GM23248 (cell line): ENCODE results near the gene TUBA1B. TPM values are rescaled to one million over a fixed set of nuclear protein-coding genes. Genes with fewer than 3 reads are reported as not detected.

Source experiments
- DNase-seq: peaks from one replicate; pipeline ENCODE4 v3.0.0-alpha.2; 2015
- H2AFZ ChIP-seq: fragments of 200-600 bp; sonication (generic); 2 replicates; pipeline ENCODE4 v1.6.1; 2016; ENCODE audit warnings: antibody characterized with exemption
- H3F3A ChIP-seq: fragments of 200-600 bp; sonication (generic); 2 replicates; pipeline ENCODE4 v1.6.1; 2016; ENCODE audit warnings: mild to moderate bottlenecking, antibody characterized with exemption, mixed run types; ENCODE audit not compliant: insufficient read depth
- H3K27ac ChIP-seq: fragments of 200-600 bp; sonication (generic); 2 replicates; pipeline ENCODE4 v1.5.1; 2016; ENCODE audit warnings: mild to moderate bottlenecking
- H3K27me3 ChIP-seq: fragments of 200-600 bp; sonication (generic); replicated peaks from 2 replicates; pipeline ENCODE4 v1.6.1; 2016; ENCODE audit warnings: mild to moderate bottlenecking; ENCODE audit not compliant: insufficient read depth
- H3K36me3 ChIP-seq: fragments of 200-600 bp; sonication (generic); 2 replicates; pipeline ENCODE4 v1.6.1; 2016; ENCODE audit warnings: low read depth, mild to moderate bottlenecking
- H3K4me1 ChIP-seq: fragments of 200-600 bp; sonication (generic); 2 replicates; pipeline ENCODE4 v1.6.1; 2016; ENCODE audit warnings: mild to moderate bottlenecking; ENCODE audit not compliant: insufficient read depth
- H3K4me2 ChIP-seq: fragments of 200-600 bp; sonication (generic); one replicate; pipeline ENCODE4 v1.6.1; 2016; ENCODE audit warnings: mild to moderate bottlenecking; ENCODE audit not compliant: unreplicated experiment
- H3K4me3 ChIP-seq: fragments of 200-600 bp; sonication (generic); 2 replicates; pipeline ENCODE4 v1.5.1; 2016; ENCODE audit warnings: mild to moderate bottlenecking
- H3K79me2 ChIP-seq: fragments of 200-600 bp; sonication (generic); 2 replicates; pipeline ENCODE4 v1.6.1; 2016; ENCODE audit warnings: mild to moderate bottlenecking; ENCODE audit not compliant: insufficient read depth
- H3K9ac ChIP-seq: fragments of 200-600 bp; sonication (generic); 2 replicates; pipeline ENCODE4 v1.6.1; 2016; ENCODE audit warnings: mild to moderate bottlenecking
- H3K9me2 ChIP-seq: fragments of 200-600 bp; sonication (generic); 2 replicates; pipeline ENCODE4 v1.6.1; 2016; ENCODE audit warnings: mixed run types, mild to moderate bottlenecking, moderate library complexity; ENCODE audit not compliant: insufficient read depth
- H3K9me3 ChIP-seq: fragments of 200-600 bp; sonication (generic); one replicate; pipeline ENCODE4 v1.6.1; 2017; ENCODE audit warnings: low read depth
- H4K20me1 ChIP-seq: fragments of 200-600 bp; sonication (generic); 2 replicates; pipeline ENCODE4 v1.6.0; 2016; ENCODE audit not compliant: insufficient read depth
- EZH2 ChIP-seq: fragments of 200-600 bp; sonication (generic); IDR thresholded peaks from 2 replicates; pipeline ENCODE4 v1.6.1; 2018; ENCODE audit warnings: antibody characterized with exemption, mild to moderate bottlenecking; ENCODE audit not compliant: insufficient read depth, poor library complexity, severe bottlenecking
- EZH2phosphoT487 ChIP-seq: fragments of 200-600 bp; sonication (generic); IDR thresholded peaks from 2 replicates; pipeline ENCODE4 v1.6.1; 2018; ENCODE audit warnings: antibody characterized with exemption, moderate library complexity, mild to moderate bottlenecking, low read depth; ENCODE audit not compliant: insufficient read depth
- WGBS, 2 experiments: methylation state at CpG; one replicate each; pipeline ENCODE4 v1.1.6; 2015 to 2017; ENCODE audit warnings: low lambda C conversion rate in 2 of 2, low coverage in 1 of 2; ENCODE audit errors: missing lambda C conversion rate in 2 of 2; 5-methylcytosine and 5-hydroxymethylcytosine counted together
- in situ Hi-C: fragments of 300-500 bp; cut with MboI; formaldehyde crosslinking; loops from 2 replicates; pipeline ENCODE4 v1.15.0; 2020
- polyA plus RNA-seq: library from polyadenylated mRNA; unstranded; fragments of >200 nt; fragmentation: Nextera tagmentation; extraction: Ambion mirVana; gene quantifications from 2 replicates; pipeline ENCODE4 v1.2.1, GENCODE V29; 2016
- total RNA-seq: library from RNA; depleted of rRNA; stranded (reverse); fragments of >200 nt; shearing (Covaris generic); gene quantifications from 2 replicates; pipeline ENCODE4 v1.2.3, GENCODE V29; 2014

Gene TUBA1B
- total and polyA plus RNA-seq, 2 experiments from 2014 or later, result 1,195 to 1,776 TPM

DNA sequence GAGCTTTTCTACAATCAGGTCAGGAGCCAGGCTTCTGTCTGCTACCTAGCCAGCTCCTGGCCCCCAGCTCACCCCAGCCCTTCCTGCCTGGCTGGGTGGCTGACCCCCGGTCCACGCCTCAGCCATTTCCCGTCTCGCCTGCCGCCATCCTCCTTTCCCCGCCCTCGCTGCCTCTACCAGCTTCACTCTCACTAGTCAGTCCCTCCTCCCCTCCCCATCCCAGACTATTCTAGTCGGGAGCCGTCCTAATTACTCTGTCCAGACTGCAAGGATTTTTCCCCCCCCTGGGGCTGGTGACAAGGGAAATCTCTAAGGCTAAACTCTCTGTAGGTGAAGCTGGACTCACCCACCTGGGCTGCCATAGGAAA lies 37.4 kb downstream of the TUBA1B start:
- Histone ChIP-seq H3K9ac (no peak overlapping the region), H3K79me2 (no peaks in the 10 kb centered on the region), H3K27me3 (peaks cover 19% of the 10 kb centered on the region), H4K20me1 (no peaks in the 10 kb centered on the region), H3K9me2 (no peaks in the 10 kb centered on the region), H3K36me3 (peaks cover 3% of the 10 kb centered on the region; the same call in 1 of the 2 replicates), H3F3A (peaks cover 16% of the 10 kb centered on the region; the same call in 1 of the 2 replicates), H2AFZ (no peak overlapping the region), H3K9me3 (no peaks in the 10 kb centered on the region), H3K27ac (no peak overlapping the region), H3K4me1 (peaks cover 14% of the 10 kb centered on the region; the same call in 1 of the 2 replicates), H3K4me3 (0 out of 2 replicates have a peak overlapping the region, but pooled peaks have one; percentile 11), H3K4me2 (peak overlapping the region; percentile 37)
- no peak for TF ChIP-seq EZH2phosphoT487
- no peak for TF ChIP-seq EZH2
- no peak for DNase-seq
- 8 to 11% methylated on average over 7 to 9 of the region's 9 CpGs for WGBS, 2 experiments
- in situ Hi-C loops, result loop anchor here (10.0 kb wide), 1 partner anchor 141 kb away; no protein-coding TSS in a partner anchor

GRCh38 chr12:49092816-49093406 lies 38.3 kb downstream of the TUBA1B start:
- no peak for TF ChIP-seq EZH2
- TF ChIP-seq EZH2phosphoT487, result no peak
- in situ Hi-C loops, result loop anchor here (10.0 kb wide), 1 partner anchor 142 kb away; no protein-coding TSS in a partner anchor
- Histone ChIP-seq H3K27ac (no peak overlapping the region), H3K4me2 (peak overlapping the region; percentile 87), H3K4me3 (no peak overlapping the region), H3K4me1 (peaks cover 14% of the 10 kb centered on the region; the same call in 1 of the 2 replicates), H3K9ac (no peak overlapping the region), H3K79me2 (no peaks in the 10 kb centered on the region), H2AFZ (no peak overlapping the region), H4K20me1 (no peaks in the 10 kb centered on the region), H3K9me2 (no peaks in the 10 kb centered on the region), H3K9me3 (no peaks in the 10 kb centered on the region), H3K27me3 (peaks cover 19% of the 10 kb centered on the region), H3F3A (peaks cover 16% of the 10 kb centered on the region; the same call in 1 of the 2 replicates), H3K36me3 (no peaks in the 10 kb centered on the region)
- no peak for DNase-seq
- 43 to 49% methylated on average over 4 of the region's 4 CpGs for WGBS, 2 experiments

DNA sequence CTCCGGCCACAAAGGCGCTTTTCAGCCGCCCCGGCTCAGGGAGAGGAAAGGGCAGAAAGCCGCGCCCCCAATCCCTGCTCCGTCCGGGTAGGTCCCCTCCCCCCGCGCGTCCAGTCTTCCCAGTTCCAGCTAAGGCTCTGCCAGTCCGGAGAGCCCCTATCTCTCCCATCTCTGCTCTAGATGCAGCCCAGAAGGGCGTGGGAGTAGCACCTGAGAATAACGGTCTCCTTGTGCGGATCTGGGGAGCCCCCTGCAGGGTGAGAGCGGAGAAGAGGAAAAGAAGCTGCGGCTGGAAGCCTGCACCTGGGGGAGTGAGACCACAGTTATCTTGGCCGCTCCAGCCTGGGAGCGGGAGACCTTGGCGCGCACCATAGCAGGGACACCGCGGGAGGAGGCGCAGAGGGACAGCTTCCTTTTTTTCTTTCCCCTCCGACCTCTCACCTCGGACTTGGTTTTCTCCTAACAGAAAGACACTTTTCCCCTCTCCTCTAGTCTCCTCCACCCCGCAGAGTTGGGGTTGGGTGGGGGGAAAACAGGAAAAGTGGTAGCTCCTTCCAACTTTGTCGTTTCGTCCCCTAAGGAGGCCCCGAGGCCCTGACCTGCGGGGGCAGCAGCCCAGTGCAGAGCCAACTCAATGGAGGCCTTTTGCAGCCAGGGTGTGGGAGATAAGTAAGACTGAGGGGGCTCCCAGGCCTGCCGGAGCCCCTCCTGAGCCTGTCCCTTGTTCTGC lies 38.9 kb downstream of the TUBA1B start:
- Histone ChIP-seq H3K4me1 (peaks cover 14% of the 10 kb centered on the region; the same call in 1 of the 2 replicates), H3K4me3 (peak overlapping the region; percentile 68), H3K9ac (no peak overlapping the region), H3K27ac (no peak overlapping the region), H3K9me2 (no peaks in the 10 kb centered on the region), H3K4me2 (peak overlapping the region; percentile 87), H3K9me3 (no peaks in the 10 kb centered on the region), H3K79me2 (no peaks in the 10 kb centered on the region), H3K36me3 (no peaks in the 10 kb centered on the region), H2AFZ (peak overlapping the region; percentile 62), H4K20me1 (no peaks in the 10 kb centered on the region), H3K27me3 (peaks cover 19% of the 10 kb centered on the region), H3F3A (peaks cover 16% of the 10 kb centered on the region; the same call in 1 of the 2 replicates)
- in situ Hi-C loops, result loop anchor here (10.0 kb wide), 1 partner anchor 143 kb away; no protein-coding TSS in a partner anchor
- 7 to 10% methylated on average over 29 to 32 of the region's 32 CpGs for WGBS, 2 experiments
- peak; percentile 75 for DNase-seq
- TF ChIP-seq EZH2 (no peak), EZH2phosphoT487 (no peak)

DNA sequence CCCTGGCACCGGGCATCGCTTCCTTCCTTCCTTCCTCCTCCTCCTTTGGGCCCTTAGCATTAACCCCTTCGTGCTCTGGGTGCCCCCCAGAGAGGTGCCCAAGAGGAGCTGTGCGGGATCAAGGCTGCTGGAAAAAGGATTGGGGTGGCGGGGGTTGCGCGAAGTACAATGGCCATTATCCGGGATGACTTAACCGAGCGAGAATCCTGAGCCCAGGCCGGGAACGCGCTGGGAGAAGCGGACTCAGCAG lies 39.4 kb downstream of the TUBA1B start:
- TF ChIP-seq EZH2phosphoT487, result no peak
- TF ChIP-seq EZH2, result no peak
- 2% methylated on average over 13 to 14 of the region's 14 CpGs for WGBS, 2 experiments
- no peaks in the 10 kb centered on the region for H3K9me2 ChIP-seq
- H3K36me3 ChIP-seq, result no peaks in the 10 kb centered on the region
- H3K27me3 ChIP-seq, result peaks cover 19% of the 10 kb centered on the region
- peak overlapping the region; percentile 87 for H3K4me2 ChIP-seq
- H3F3A ChIP-seq, result peaks cover 16% of the 10 kb centered on the region; the same call in 1 of the 2 replicates
- H3K9ac ChIP-seq, result no peak overlapping the region
- peaks cover 14% of the 10 kb centered on the region; the same call in 1 of the 2 replicates for H3K4me1 ChIP-seq
- H3K9me3 ChIP-seq, result no peaks in the 10 kb centered on the region
- in situ Hi-C loops, result loop anchor here (10.0 kb wide), 1 partner anchor 143 kb away; no protein-coding TSS in a partner anchor
- no peaks in the 10 kb centered on the region for H4K20me1 ChIP-seq
- no peak overlapping the region for H3K27ac ChIP-seq
- peak overlapping the region; percentile 62 for H2AFZ ChIP-seq
- DNase-seq, result no peak
- H3K79me2 ChIP-seq, result no peaks in the 10 kb centered on the region
- peak overlapping the region; percentile 68 for H3K4me3 ChIP-seq
